Progenitor cell of endocrine pancreas (in vitro differentiated cells): Measurements from ENCODE around the gene PDZD2. TPM values are rescaled to one million over a fixed set of nuclear protein-coding genes. Genes with fewer than 3 reads are reported as not detected.

ENCODE experiments used
- DNase-seq: peaks from one replicate; pipeline ENCODE4 v3.0.0; 2021; ENCODE audit warnings: low spot score; ENCODE audit not compliant: unreplicated experiment
- H3K27ac Mint-ChIP-seq: 2 replicates; pipeline ENCODE4 v1.8.0; 2021; ENCODE audit warnings: mild to moderate bottlenecking, moderate library complexity, mixed read lengths
- H3K27me3 Mint-ChIP-seq: 2 replicates; pipeline ENCODE4 v1.8.0; 2021; ENCODE audit warnings: mixed read lengths
- H3K36me3 Mint-ChIP-seq: 2 replicates; pipeline ENCODE4 v1.8.0; 2022; ENCODE audit warnings: mixed read lengths; ENCODE audit not compliant: insufficient read depth
- H3K4me1 Mint-ChIP-seq: 2 replicates; pipeline ENCODE4 v1.8.0; 2021; ENCODE audit warnings: low read depth, mixed read lengths
- H3K4me3 Mint-ChIP-seq: 2 replicates; pipeline ENCODE4 v1.8.0; 2021; ENCODE audit warnings: low read depth, mild to moderate bottlenecking, moderate library complexity, mixed read lengths
- H3K9me3 Mint-ChIP-seq: 2 replicates; pipeline ENCODE4 v1.8.0; 2021; ENCODE audit warnings: low read depth, mixed read lengths
- CTCF ChIP-seq: fragments of 200-600 bp; sonication (generic); IDR thresholded peaks from one replicate; pipeline ENCODE4 v1.5.0; 2021; ENCODE audit warnings: antibody characterized with exemption, mild to moderate bottlenecking; ENCODE audit not compliant: unreplicated experiment
- total RNA-seq: library from RNA; stranded (reverse); gene quantifications from 2 replicates; pipeline ENCODE4 v1.2.1, GENCODE V29; 2021

The PDZD2 gene
- total RNA-seq, 1 donor from 2014 or later = 3.1 TPM

- Mint-ChIP-seq H3K36me3 (no peaks in the 10 kb centered on the region), H3K27me3 (no peaks in the 10 kb centered on the region), H3K9me3 (no peaks in the 10 kb centered on the region), H3K4me3 (no peak overlapping the region), H3K27ac (no peak overlapping the region), H3K4me1 (no peaks in the 10 kb centered on the region)
- TF ChIP-seq CTCF = no peak
- no peak for DNase-seq
These were observed 298.3 kb downstream of the PDZD2 start for GRCh38 chr5:31937226-31937625.

- no peak for TF ChIP-seq CTCF
- H3K9me3 Mint-ChIP-seq = no peaks in the 10 kb centered on the region
- no peak overlapping the region for H3K4me3 Mint-ChIP-seq
- H3K4me1 Mint-ChIP-seq = no peaks in the 10 kb centered on the region
- H3K27me3 Mint-ChIP-seq = no peaks in the 10 kb centered on the region
- no peak overlapping the region for H3K27ac Mint-ChIP-seq
- DNase-seq = no peak
- H3K36me3 Mint-ChIP-seq = no peaks in the 10 kb centered on the region
These were observed 298.8 kb downstream of the PDZD2 start for GRCh38 chr5:31937703-31938102.

GRCh38 chr5:31939151-31939550 is 300.2 kb downstream of the PDZD2 start:
- H3K27ac Mint-ChIP-seq = no peak overlapping the region
- H3K9me3 Mint-ChIP-seq = no peaks in the 10 kb centered on the region
- no peak overlapping the region for H3K4me3 Mint-ChIP-seq
- DNase-seq = no peak
- no peak for TF ChIP-seq CTCF
- H3K36me3 Mint-ChIP-seq = no peaks in the 10 kb centered on the region
- no peaks in the 10 kb centered on the region for H3K27me3 Mint-ChIP-seq
- H3K4me1 Mint-ChIP-seq = no peaks in the 10 kb centered on the region

- H3K36me3 Mint-ChIP-seq = no peaks in the 10 kb centered on the region
- no peak overlapping the region for H3K27ac Mint-ChIP-seq
- no peaks in the 10 kb centered on the region for H3K27me3 Mint-ChIP-seq
- H3K4me1 Mint-ChIP-seq = peaks cover 2% of the 10 kb centered on the region
- H3K4me3 Mint-ChIP-seq = no peak overlapping the region
- no peak for TF ChIP-seq CTCF
- no peak for DNase-seq
- no peaks in the 10 kb centered on the region for H3K9me3 Mint-ChIP-seq
These were observed 302.3 kb downstream of the PDZD2 start for GRCh38 chr5:31941151-31941755.

- Mint-ChIP-seq H3K4me1 (peaks cover 2% of the 10 kb centered on the region), H3K36me3 (no peaks in the 10 kb centered on the region), H3K27ac (no peak overlapping the region), H3K27me3 (no peaks in the 10 kb centered on the region), H3K4me3 (no peak overlapping the region), H3K9me3 (no peaks in the 10 kb centered on the region)
- no peak for TF ChIP-seq CTCF
- DNase-seq = no peak
These were observed 303.6 kb downstream of the PDZD2 start for GRCh38 chr5:31942546-31942945.
